ENCODE measurements around the gene CCDC39. TPM values are rescaled to one million over a fixed set of nuclear protein-coding genes. Genes with fewer than 3 reads are reported as not detected.

CCDC39 gene
- total and polyA plus RNA-seq, 2 of the 4 experiments (the other 2 are of a cell fraction): not detected

DNA sequence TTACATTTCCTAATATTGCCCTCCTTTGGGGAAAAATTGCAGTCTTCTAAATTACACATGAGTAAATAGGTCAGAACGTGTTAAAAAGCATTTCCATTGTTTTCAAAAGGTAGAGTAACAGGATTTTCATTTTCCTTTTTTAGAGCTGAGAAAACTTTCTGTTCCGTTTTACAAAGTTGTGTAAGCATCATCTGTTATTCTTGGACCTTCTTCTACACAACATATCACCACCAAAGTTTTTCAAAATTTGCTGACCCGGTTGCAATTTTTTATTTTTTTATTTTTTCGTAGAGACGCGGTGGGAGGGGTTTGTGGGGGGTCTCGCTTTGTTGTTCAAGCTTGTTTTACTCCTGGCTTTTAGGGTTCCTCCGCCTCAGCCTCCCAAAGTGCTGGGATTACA is 1.1 kb downstream of the CCDC39 start:
- no peak overlapping the region for H4K91ac ChIP-seq (ENCODE audit: insufficient read depth, low read depth, low read length)
- H3K79me1 ChIP-seq (ENCODE audit: low read depth in 1 of 2, low read length in 2 of 2): no peaks in the 10 kb centered on the region
- ChIA-PET CTCF (interaction anchor here (1.5 kb wide), 1 partner anchor 33 kb away, joined by 3 read pairs; no protein-coding TSS in a partner anchor), POLR2A (ENCODE audit: unreplicated experiment) (no interaction called here)
- intact Hi-C loops (cut with micrococcal nuclease) (loop anchor here (2.0 kb wide), 1 partner anchor 75 kb away; the partner anchor contains the start of gene TTC14), in situ Hi-C loops (cut with MboI; ENCODE audit: low sequenced_read_pairs) (no loop called here), dilution Hi-C loops (cut with HindIII; ENCODE audit: low sequenced_read_pairs, unreplicated experiment) (no loop called here)
- no CpG with 5 or more reads among the region's 8 CpGs for WGBS, 2 experiments (ENCODE audit: extremely low coverage in 2 of 2, insufficient read length in 1 of 2)
- no peak overlapping the region for H4K8ac ChIP-seq (ENCODE audit: low read depth in 2 of 2, low read length in 2 of 2)
- H3K27me3 ChIP-seq (ENCODE audit: control insufficient read depth, insufficient read depth, low read length): no peaks in the 10 kb centered on the region
- no peak overlapping the region for H3K4me3 ChIP-seq (ENCODE audit: insufficient read depth, low read depth, low read length)
- no TSS peak for BruUV-seq (replicated peaks)
- no peak overlapping the region for H2BK5ac ChIP-seq (ENCODE audit: low read depth, low read length, poor library complexity, severe bottlenecking)
- H3K36me3 ChIP-seq (ENCODE audit: control insufficient read depth, insufficient read depth, low read length): no peaks in the 10 kb centered on the region
- H3K27ac ChIP-seq (ENCODE audit: insufficient read depth, low read length): no peak overlapping the region
- H2AK5ac ChIP-seq (ENCODE audit: low read depth, low read length): no peak overlapping the region
- TF ChIP-seq CHD1 (IDR thresholded peaks at IDR 0.05; ENCODE audit: low read depth, low read length): no peak
- TF ChIP-seq RAD21 (IDR thresholded peaks at IDR 0.05; ENCODE audit: low read length): no peak
- no peak for TF ChIP-seq MAFK (IDR thresholded peaks at IDR 0.05; ENCODE audit: low read depth, low read length)
- no peak for TF ChIP-seq CEBPB (IDR thresholded peaks at IDR 0.05; ENCODE audit: low read depth, low read length)
- TF ChIP-seq SMC3 (IDR thresholded peaks at IDR 0.05; ENCODE audit: low read depth, low read length): no peak
- TF ChIP-seq CTCF (conservative IDR thresholded peaks at IDR 0.05; ENCODE audit: low read depth, low read length): no peak
- no peak for TF ChIP-seq RCOR1 (IDR thresholded peaks at IDR 0.05; ENCODE audit: insufficient replicate concordance, low read length)
- no peak for TF ChIP-seq MXI1 (IDR thresholded peaks at IDR 0.05; ENCODE audit: borderline replicate concordance, low read depth, low read length)
- TF ChIP-seq, protein P1, sequence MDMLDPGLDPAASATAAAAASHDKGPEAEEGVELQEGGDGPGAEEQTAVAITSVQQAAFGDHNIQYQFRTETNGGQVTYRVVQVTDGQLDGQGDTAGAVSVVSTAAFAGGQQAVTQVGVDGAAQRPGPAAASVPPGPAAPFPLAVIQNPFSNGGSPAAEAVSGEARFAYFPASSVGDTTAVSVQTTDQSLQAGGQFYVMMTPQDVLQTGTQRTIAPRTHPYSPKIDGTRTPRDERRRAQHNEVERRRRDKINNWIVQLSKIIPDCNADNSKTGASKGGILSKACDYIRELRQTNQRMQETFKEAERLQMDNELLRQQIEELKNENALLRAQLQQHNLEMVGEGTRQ (IDR thresholded peaks at IDR 0.05; ENCODE audit: low read depth, low read length): no peak
- TF ChIP-seq RFX5 (IDR thresholded peaks at IDR 0.05; ENCODE audit: low read depth, low read length): no peak
- no peaks in the 10 kb centered on the region for H3K4me1 ChIP-seq (ENCODE audit: control insufficient read depth, insufficient read depth, low read length)
- H2BK20ac ChIP-seq (ENCODE audit: low read depth, low read length): no peak overlapping the region
- H3K9ac ChIP-seq (ENCODE audit: low read depth, low read length): no peak overlapping the region
- no peak overlapping the region for H3K23ac ChIP-seq (ENCODE audit: low read depth, low read length)
- no peak overlapping the region for H2AK9ac ChIP-seq (replicated peaks; ENCODE audit: low read depth, low read length, poor library complexity)
- DNase-seq: no peak
- H2BK15ac ChIP-seq (ENCODE audit: low read depth, low read length): no peak overlapping the region
- H4K20me1 ChIP-seq (ENCODE audit: insufficient read depth, low read length): no peaks in the 10 kb centered on the region
- no peak overlapping the region for H2AFZ ChIP-seq (replicated peaks; ENCODE audit: low read length, poor library complexity)
- H3K14ac ChIP-seq (replicated peaks; ENCODE audit: low read depth, low read length): no peak overlapping the region
- H2BK120ac ChIP-seq (ENCODE audit: low read depth, low read length): no peak overlapping the region
- H4K5ac ChIP-seq (ENCODE audit: low read depth, low read length): no peak overlapping the region
- no peak overlapping the region for H3K4ac ChIP-seq (ENCODE audit: low read depth, low read length)
- H3K9me1 ChIP-seq (ENCODE audit: insufficient read depth, low read length): no peaks in the 10 kb centered on the region
- no peak overlapping the region for H3K4me2 ChIP-seq (ENCODE audit: low read depth, low read length)
- no peak overlapping the region for H3K56ac ChIP-seq (ENCODE audit: extremely low read depth, insufficient read depth, low read length)
- H3K9me3 ChIP-seq (ENCODE audit: control insufficient read depth, insufficient read depth, low read length): no peaks in the 10 kb centered on the region
- H3K18ac ChIP-seq (ENCODE audit: low read depth, low read length): no peak overlapping the region
- no peak for ATAC-seq (ENCODE audit: low read depth)
